HG03175 (cell line): ENCODE measurements around the gene FBXL20.
"Not testable (repeated sequence)": the region's sequence is repeated elsewhere in the genome, so short reads cannot be mapped to it uniquely, and the experiment has no call there.

ENCODE experiments used
- ATAC-seq: cut with Tn5 transposase; IDR thresholded peaks from one replicate; pipeline ENCODE4 v1.9.1; 2021; ENCODE audit warnings: mild to moderate bottlenecking, moderate library complexity; ENCODE audit not compliant: unreplicated experiment

FBXL20 gene

GRCh38 chr17:39261286-39261685 lies 140.1 kb downstream of the FBXL20 start:
- ATAC-seq = no peak

GRCh38 chr17:39252788-39253460 lies 148.5 kb downstream of the FBXL20 start:
- no peak for ATAC-seq

- ATAC-seq = no peak
These were observed 149.4 kb downstream of the FBXL20 start for GRCh38 chr17:39251997-39252396.

GRCh38 chr17:39250076-39250475 lies 151.3 kb downstream of the FBXL20 start:
- not testable (repeated sequence) for ATAC-seq

GRCh38 chr17:39246274-39246673 lies 155.2 kb downstream of the FBXL20 start:
- ATAC-seq = no peak

GRCh38 chr17:39244600-39245570 lies 156.5 kb downstream of the FBXL20 start:
- peak; percentile 69 for ATAC-seq

- ATAC-seq = no peak
These were observed 157.3 kb downstream of the FBXL20 start for GRCh38 chr17:39244016-39244599.

GRCh38 chr17:39243155-39243554 lies 158.3 kb downstream of the FBXL20 start:
- ATAC-seq = no peak

GRCh38 chr17:39240631-39241030 lies 160.8 kb downstream of the FBXL20 start:
- no peak for ATAC-seq

GRCh38 chr17:39239640-39240314 lies 161.6 kb downstream of the FBXL20 start:
- ATAC-seq = peak; percentile 52

GRCh38 chr17:39238311-39238972 lies 163.0 kb downstream of the FBXL20 start:
- no peak for ATAC-seq

GRCh38 chr17:39237586-39237985 lies 163.8 kb downstream of the FBXL20 start:
- ATAC-seq = no peak

- no peak for ATAC-seq
These were observed 164.4 kb downstream of the FBXL20 start for GRCh38 chr17:39236981-39237441.

GRCh38 chr17:39236450-39236927 lies 164.9 kb downstream of the FBXL20 start:
- ATAC-seq = no peak

- no peak for ATAC-seq
These were observed 165.6 kb downstream of the FBXL20 start for GRCh38 chr17:39235555-39236449.

- no peak for ATAC-seq
These were observed 169.6 kb downstream of the FBXL20 start for GRCh38 chr17:39231591-39232551.

GRCh38 chr17:39231091-39231561 lies 170.3 kb downstream of the FBXL20 start:
- ATAC-seq = no peak

GRCh38 chr17:39230361-39230760 lies 171.1 kb downstream of the FBXL20 start:
- no peak for ATAC-seq
